RWPE2 (cell line): Measurements from ENCODE around the gene DAPL1.

ENCODE experiments used
- ATAC-seq: fragments of 200-7000 bp; cut with Tn5 transposase; 3 replicates; pipeline ENCODE4 v1.9.1; 2021; ENCODE audit warnings: low read depth
- DNase-seq: peaks from one replicate; pipeline ENCODE4 v3.0.0-alpha.2; 2020; ENCODE audit warnings: low spot score
- H3K27ac ChIP-seq: fragments of 450-650 bp; 2 replicates; pipeline ENCODE4 v1.5.1; 2017; ENCODE audit warnings: mild to moderate bottlenecking; ENCODE audit not compliant: poor library complexity, severe bottlenecking
- H3K27me3 ChIP-seq: fragments of 250-450 bp; sonication (Bioruptor Pico); 2 replicates; pipeline ENCODE4 v1.5.1; 2021; ENCODE audit warnings: mild to moderate bottlenecking, moderate library complexity; ENCODE audit not compliant: insufficient read depth, poor library complexity, severe bottlenecking
- H3K36me3 ChIP-seq: fragments of 250-450 bp; sonication (Bioruptor Pico); 2 replicates; pipeline ENCODE4 v1.5.1; 2020; ENCODE audit warnings: low read depth, mild to moderate bottlenecking, moderate library complexity
- H3K4me1 ChIP-seq: fragments of 250-450 bp; sonication (Bioruptor Pico); 2 replicates; pipeline ENCODE4 v1.5.1; 2021; ENCODE audit warnings: mild to moderate bottlenecking, moderate library complexity; ENCODE audit not compliant: insufficient read depth, poor library complexity, severe bottlenecking
- H3K4me3 ChIP-seq: fragments of 250-450 bp; sonication (Bioruptor Pico); 2 replicates; pipeline ENCODE4 v1.5.1; 2021; ENCODE audit warnings: mild to moderate bottlenecking, moderate library complexity; ENCODE audit not compliant: severe bottlenecking
- H3K9me3 ChIP-seq: fragments of 250-450 bp; sonication (Bioruptor Pico); 2 replicates; pipeline ENCODE4 v1.5.1; 2021; ENCODE audit warnings: mild to moderate bottlenecking, moderate library complexity; ENCODE audit not compliant: severe bottlenecking
- CTCF ChIP-seq: fragments of 450-650 bp; IDR thresholded peaks from one replicate; pipeline ENCODE4 v1.5.1; 2017; ENCODE audit warnings: mild to moderate bottlenecking, moderate library complexity; ENCODE audit not compliant: poor library complexity, severe bottlenecking

Gene DAPL1

GRCh38 chr2:158823486-158824237 is 28.5 kb downstream of the DAPL1 start:
- no peaks in the 10 kb centered on the region for H3K36me3 ChIP-seq
- no peaks in the 10 kb centered on the region for H3K9me3 ChIP-seq
- no peaks in the 10 kb centered on the region for H3K4me1 ChIP-seq
- TF ChIP-seq CTCF, result no peak
- H3K27me3 ChIP-seq, result no peaks in the 10 kb centered on the region
- H3K27ac ChIP-seq, result no peak overlapping the region
- no peak for DNase-seq
- no peak for ATAC-seq
- no peak overlapping the region for H3K4me3 ChIP-seq

DNA sequence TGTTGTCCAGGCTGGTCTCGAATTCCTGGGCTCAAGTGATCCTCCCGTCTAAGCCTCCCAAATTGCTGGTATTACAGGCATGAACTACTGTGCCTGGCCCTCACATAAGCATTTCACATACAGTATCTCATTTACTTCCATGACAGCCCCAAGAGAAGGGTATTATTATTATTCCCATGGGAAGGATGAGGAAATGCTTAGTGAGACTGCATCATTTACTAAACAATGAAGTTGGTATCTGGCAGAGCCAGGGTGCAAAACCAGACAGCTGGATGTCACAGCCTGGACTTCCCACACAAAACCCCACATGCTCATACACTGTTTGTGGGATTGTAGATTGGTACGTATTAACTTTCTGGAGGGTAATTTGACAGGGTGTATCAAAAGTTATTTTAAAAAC is 29.9 kb downstream of the DAPL1 start:
- Histone ChIP-seq H3K9me3 (no peaks in the 10 kb centered on the region), H3K36me3 (no peaks in the 10 kb centered on the region), H3K27me3 (no peaks in the 10 kb centered on the region), H3K27ac (no peak overlapping the region), H3K4me3 (no peak overlapping the region), H3K4me1 (no peaks in the 10 kb centered on the region)
- no peak for ATAC-seq
- no peak for TF ChIP-seq CTCF
- no peak for DNase-seq

- Histone ChIP-seq H3K4me3 (no peak overlapping the region), H3K27me3 (no peaks in the 10 kb centered on the region), H3K4me1 (no peaks in the 10 kb centered on the region), H3K36me3 (no peaks in the 10 kb centered on the region), H3K9me3 (no peaks in the 10 kb centered on the region), H3K27ac (no peak overlapping the region)
- DNase-seq, result no peak
- TF ChIP-seq CTCF, result no peak
- ATAC-seq, result no peak
Observed at GRCh38 chr2:158826965-158827364, 31.8 kb downstream of the DAPL1 start.

GRCh38 chr2:158828378-158829164 is 33.5 kb downstream of the DAPL1 start:
- ATAC-seq, result no peak
- Histone ChIP-seq H3K27me3 (no peaks in the 10 kb centered on the region), H3K9me3 (no peaks in the 10 kb centered on the region), H3K36me3 (no peaks in the 10 kb centered on the region), H3K27ac (no peak overlapping the region), H3K4me3 (no peak overlapping the region), H3K4me1 (no peaks in the 10 kb centered on the region)
- no peak for DNase-seq
- TF ChIP-seq CTCF, result no peak

GRCh38 chr2:158829167-158829566 is 34.0 kb downstream of the DAPL1 start:
- Histone ChIP-seq H3K27ac (no peak overlapping the region), H3K36me3 (no peaks in the 10 kb centered on the region), H3K4me3 (no peak overlapping the region), H3K27me3 (no peaks in the 10 kb centered on the region), H3K9me3 (no peaks in the 10 kb centered on the region), H3K4me1 (no peaks in the 10 kb centered on the region)
- ATAC-seq (no peak), DNase-seq (no peak)
- no peak for TF ChIP-seq CTCF
